GM18870 (cell line): ENCODE measurements around the gene LHPP.
"Not testable (repeated sequence)": the region's sequence is repeated elsewhere in the genome, so short reads cannot be mapped to it uniquely, and the experiment has no call there.

Experiments
- ATAC-seq: cut with Tn5 transposase; IDR thresholded peaks from one replicate; pipeline ENCODE4 v1.9.1; 2021; ENCODE audit warnings: moderate library complexity; ENCODE audit not compliant: unreplicated experiment

LHPP gene

GRCh38 chr10:124568339-124568738 is 106.7 kb downstream of the LHPP start:
- ATAC-seq, result no peak

DNA sequence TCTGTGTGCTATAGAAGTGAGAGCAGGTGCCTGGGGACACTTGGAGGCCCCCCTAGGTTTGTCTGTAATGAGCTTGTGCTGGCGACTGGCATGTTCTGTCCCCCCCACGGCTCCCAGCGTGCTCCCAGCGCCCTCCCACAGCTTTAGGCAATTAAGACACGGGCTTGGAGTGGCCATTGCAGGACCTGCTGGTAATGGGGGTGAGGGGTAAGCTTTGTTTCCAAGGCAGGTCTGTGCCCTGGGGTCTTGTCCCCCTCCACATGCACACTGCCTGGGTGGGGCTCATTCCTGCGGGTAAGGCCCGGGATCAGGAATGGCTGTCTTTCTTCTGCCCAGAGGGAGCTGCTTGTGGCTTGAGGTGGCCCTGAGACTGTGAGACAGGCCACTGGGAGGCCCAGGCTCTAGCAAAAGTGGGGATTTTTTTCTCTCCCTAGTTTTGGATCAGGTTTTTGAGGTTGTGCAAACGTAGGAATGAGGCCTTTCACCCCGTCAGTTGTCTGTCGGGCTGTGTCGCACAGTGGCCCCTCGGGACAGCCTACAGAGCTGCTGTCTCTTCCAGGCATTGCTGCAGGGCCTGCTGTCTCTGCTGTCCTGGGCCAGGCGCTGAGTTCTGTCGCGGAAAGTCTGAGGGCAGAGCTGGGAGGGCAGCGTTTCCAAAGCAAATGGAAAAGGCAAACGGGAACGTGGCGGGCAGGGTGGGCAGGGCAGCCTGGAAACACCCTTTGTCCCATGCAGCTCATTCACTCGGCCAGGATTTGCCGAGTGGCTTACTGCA is 107.4 kb downstream of the LHPP start:
- no peak for ATAC-seq

DNA sequence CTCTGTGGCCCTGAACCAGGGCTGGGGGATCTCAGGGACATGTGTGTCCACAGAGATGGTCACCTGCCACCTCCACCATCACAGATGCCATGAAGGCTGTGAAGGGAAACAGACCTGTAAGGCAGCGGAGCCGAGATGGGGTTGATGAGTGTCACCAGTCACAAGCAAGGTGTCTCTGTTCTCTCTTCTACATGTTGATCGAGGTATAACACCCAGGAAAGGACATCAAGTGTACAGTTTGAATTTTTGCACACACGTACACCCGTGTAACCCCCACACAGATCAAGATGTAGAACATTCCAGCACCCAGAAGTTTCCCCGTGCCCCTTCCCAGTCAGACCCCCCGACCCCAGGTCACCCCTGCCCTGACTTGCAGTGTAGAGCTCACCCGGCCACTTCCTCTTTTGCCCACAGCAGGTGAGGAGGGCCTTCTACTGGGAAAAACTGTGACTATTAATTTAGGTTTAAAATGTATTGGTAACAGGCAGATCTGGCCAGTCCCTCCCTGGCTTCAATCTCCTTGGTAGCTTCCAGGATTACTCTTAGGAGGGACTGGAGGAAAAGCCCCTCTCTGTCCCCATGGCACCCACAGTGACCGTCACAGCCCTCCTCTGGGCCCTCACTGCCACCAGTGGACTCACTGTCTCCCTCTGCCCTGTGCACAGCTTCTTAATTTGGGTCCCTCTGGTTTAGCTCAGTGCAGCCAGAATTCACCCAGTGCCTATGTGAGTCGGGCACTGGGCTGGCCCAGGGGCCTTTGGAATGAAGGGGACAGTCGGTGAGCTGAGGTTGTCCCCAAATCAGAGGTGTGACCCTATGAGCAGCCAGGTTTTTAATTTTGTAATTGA is 108.2 kb downstream of the LHPP start:
- no peak for ATAC-seq

DNA sequence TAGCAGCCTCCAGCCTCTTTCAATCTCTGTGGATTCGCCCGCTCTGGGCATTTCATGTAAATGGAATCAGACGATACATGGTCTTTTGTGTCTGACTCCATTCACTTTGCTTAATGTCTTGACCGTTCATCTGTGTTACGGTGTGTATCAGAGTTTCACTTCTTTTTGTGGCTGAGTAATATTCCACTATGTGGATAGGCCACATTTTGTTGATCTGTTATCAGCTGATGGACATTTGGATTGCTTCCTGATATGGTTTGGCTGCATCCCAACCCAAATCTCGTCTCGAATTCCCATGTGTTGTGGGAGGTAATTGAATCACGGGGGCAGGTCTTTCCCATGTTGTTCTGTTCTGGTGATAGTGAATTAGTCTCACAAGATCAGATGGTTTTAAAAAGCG is 109.0 kb downstream of the LHPP start:
- no peak for ATAC-seq

GRCh38 chr10:124572751-124573150 is 111.1 kb downstream of the LHPP start:
- no peak for ATAC-seq

- no peak for ATAC-seq
Measured at GRCh38 chr10:124573726-124574455, 112.3 kb downstream of the LHPP start.

DNA sequence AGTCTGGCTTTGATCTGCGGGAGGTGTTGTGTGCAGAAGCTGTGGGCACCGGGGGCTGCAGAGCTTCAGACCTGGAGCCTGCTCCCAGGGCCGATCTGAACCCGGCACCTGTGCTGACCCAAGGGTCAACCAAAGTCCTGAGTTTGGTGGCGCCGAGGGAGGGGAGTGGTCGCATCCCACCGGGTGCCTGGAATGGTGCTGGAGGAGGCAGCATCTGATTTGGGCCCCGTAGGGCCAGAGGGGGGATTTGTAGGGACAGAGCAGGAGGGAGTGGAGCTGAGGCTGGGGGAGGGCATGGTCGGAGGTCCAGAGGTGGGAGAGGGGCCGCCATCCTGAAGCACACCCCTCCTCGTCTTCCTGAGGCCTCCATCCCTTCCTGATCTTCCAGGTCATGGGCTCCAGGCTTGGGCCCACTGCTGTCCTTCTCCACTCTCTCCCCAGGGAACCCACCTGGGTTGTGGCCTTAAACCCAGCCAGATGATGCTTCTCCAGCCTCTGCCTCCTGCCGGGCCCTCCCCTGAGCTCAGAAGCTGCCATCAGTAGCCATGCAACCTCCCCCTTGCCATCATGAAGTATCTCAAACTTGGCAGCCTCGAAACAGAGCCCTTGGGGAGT is 112.9 kb downstream of the LHPP start:
- ATAC-seq, result no peak

DNA sequence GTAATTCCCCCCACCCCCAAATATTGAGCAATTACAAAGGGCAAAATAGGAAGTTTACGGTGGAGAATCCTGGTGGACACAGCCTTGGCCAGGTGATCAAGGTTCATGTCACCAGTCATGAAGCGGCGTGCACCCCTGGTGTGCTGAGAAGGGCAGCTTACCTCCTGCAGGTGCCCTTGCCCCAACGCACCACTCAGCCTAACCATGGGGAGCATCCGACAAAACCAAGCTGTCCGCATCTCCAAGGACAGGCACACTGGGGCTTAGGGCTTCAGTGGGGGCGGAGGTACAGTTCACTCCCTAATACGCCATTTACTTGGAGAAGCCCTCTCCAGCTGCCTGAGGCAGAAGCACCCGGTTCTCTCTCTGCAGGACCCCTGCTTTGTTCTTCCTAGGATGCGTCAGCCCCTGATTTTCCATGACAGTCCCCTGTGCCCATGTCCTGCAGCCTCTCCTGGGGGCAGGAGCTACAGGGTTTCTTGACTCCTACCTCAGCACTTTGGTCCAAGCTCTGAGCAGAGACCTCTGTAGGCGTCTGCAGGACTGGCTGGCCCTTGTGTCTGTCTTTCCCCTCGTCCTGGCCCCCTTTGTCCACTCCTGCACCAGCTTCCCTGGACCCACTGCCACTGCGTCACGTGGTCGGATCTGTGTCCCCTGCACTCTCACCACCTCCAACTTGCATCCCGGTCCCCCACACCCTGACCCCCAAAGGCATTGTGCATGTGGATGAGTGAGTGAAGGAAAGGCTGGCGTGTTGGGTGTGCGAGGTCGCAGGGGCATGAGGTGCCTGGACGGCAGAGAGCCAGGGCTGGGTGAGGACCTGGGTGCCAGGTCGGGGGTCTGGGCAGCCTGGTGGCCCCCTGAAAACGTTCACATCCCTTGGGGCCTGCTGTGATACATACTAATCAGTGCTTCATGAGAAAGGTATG is 113.7 kb downstream of the LHPP start:
- no peak for ATAC-seq

DNA sequence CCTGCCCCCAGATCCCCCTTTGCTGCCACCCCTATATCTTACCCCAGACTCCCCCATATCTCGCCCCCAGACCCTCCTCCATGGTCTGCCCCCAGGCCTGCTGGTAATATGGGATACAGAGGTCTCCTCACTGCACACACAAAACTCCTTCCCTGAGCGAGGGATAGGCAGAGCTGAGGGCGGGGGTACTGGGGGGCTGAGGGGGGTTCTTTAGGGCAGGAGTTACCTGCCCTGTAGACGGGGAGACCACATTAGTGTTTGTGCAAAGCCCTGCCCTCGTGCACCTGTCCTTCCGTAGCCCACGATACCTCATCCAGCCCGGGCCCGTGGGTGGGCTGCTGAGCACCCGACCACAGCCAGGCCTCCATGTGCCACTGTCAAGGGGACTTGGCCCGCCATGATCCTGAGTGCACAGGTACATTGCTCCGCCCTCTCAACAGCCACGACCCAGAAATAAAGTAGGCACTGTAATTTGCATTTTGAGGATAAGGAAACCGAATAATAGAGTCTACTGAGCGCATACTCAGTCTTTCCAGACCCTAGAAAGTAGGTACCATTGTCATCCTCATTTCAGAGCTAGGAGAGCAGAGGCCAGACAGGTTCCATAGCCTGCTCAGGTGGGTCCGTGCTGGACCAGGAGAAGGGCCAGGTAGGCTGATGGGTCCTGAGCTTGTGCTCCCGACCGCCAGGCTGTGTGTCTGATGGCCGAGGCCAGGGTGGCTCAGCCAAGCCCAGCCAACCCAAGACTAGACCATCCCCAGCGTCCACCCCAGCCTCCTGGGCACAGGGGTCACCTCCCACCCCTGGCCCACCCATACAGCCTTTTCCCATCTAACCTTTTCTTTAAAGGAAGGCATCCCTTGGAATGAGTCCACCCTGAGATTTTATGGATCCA is 115.2 kb downstream of the LHPP start:
- no peak for ATAC-seq

DNA sequence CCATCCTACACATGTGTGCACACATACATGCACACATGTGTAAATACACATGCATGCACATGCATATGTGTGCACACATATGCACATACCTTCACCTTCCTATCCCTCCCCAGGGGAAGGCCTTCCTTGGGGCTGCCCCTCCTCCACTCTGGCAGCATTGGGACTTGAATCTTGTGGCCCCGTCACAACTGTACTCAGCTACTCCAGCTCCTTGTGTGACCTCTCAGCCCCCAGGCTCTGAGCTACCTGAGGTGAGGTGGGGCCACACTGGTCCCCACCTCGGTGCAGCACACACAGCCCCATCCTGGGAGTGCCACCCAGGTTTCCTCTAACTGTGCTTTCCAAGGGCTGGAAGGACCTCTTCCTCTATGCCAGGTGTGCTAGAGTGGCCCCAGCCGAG is 116.0 kb downstream of the LHPP start:
- ATAC-seq, result no peak

- ATAC-seq, result no peak
Measured at GRCh38 chr10:124578231-124579010, 116.8 kb downstream of the LHPP start.

DNA sequence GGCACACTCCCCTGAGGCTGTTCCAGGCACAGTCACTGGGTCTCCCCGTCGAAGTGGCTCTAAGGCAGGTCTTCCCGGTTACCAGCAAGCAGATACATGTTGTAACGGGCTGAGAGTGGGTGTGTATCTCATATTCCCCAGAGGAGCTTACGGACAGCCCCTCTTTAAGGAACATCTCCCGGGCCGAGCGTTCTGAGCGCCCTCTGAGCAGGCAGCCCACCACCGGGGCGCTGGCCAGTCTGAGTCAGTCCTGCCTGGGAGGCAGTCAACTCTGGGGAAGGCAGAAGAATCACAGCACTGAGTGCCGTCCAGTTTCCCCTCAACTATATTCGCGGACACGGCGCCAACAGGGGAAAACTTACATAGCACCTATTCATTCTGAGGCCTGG is 117.4 kb downstream of the LHPP start:
- no peak for ATAC-seq

DNA sequence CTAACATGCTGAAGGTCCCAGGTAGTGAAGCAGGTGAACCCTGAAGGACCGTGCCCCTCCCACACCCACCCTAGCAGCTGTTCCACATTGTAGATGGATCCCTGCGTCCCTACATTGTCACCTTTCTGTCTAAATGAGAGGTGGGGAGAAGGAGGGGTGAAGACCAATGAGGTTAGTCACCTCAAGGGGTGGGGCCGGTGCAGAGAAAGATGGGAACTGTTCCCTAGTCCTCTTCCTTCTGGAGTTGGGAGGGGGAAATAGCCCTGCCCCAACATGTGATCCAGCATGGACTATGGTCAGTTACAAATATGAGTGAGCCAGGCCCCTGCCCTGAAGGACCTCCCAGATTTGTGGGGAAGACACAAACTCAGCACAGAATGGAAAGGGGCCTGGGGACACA is 124.5 kb downstream of the LHPP start:
- ATAC-seq, result no peak

DNA sequence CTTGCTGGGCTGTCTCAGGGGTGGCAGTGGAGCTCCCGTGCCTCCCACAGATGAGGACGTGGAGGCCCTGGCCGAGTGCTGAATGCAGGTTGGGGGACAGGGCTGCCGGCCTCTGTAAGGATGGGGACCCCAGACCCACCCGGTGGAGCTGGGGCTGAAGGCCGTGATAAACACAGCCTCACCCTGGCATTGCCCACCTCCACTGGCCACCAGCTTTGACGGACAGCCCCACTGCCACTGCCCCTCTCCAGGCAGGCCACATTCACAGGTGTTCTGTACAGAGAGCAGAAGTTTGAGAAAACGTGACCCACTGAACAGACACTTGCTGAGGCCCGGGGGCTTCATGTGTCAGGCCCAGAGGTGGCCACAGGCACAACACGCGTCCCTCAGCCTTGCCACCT is 126.2 kb downstream of the LHPP start:
- ATAC-seq, result no peak

GRCh38 chr10:124588341-124588735 is 126.7 kb downstream of the LHPP start:
- ATAC-seq, result not testable (repeated sequence)

GRCh38 chr10:124588736-124589490 is 127.3 kb downstream of the LHPP start:
- no peak for ATAC-seq

GRCh38 chr10:124589491-124590041 is 127.9 kb downstream of the LHPP start:
- ATAC-seq, result no peak
